Panc1 (cell line): ENCODE results near the gene IGFN1. TPM values are rescaled to one million over a fixed set of nuclear protein-coding genes. Genes with fewer than 3 reads are reported as not detected.

Experiments
- ATAC-seq: fragments of 200-7000 bp; cut with Tn5 transposase; 2 replicates; pipeline ENCODE4 v1.9.1; 2020; ENCODE audit warnings: mild to moderate bottlenecking, moderate library complexity
- BruUV-seq: library from RNA; stranded (reverse); fragments of 400-500 nt; replicated peaks from 2 replicates; lab custom pipeline; 2021; lab: Mats Ljungman, UMichigan
- CTCF ChIA-PET: fragments of 300-600 bp; sonication (Branson Sonifier 250); formaldehyde crosslinking; loops from one replicate; lab custom pipeline; 2022; ENCODE audit warnings: antibody characterized with exemption; lab: Charles Lee
- POLR2A ChIA-PET: fragments of 300-600 bp; sonication (Branson Sonifier 250); formaldehyde crosslinking; loops from one replicate; lab custom pipeline; 2022; ENCODE audit warnings: antibody characterized with exemption; lab: Charles Lee
- DNase-seq: peaks from one replicate; pipeline ENCODE4 v3.0.0-alpha.2; 2010; ENCODE audit warnings: low read depth, low spot score
- H3K27ac ChIP-seq: 2 replicates; pipeline ENCODE4 v1.5.1; 2011; ENCODE audit warnings: mild to moderate bottlenecking, low read length, inconsistent platforms
- H3K27me3 ChIP-seq: fragments of 200-500 bp; sonication (Bioruptor generic); 2 replicates; pipeline ENCODE4 v1.6.0; 2014; ENCODE audit warnings: low read length, inconsistent platforms; ENCODE audit not compliant: control insufficient read depth, insufficient read depth
- H3K36me3 ChIP-seq: fragments of 200-500 bp; sonication (Bioruptor generic); 2 replicates; pipeline ENCODE4 v1.5.1; 2014; ENCODE audit warnings: inconsistent platforms, mild to moderate bottlenecking, low read length, moderate library complexity; ENCODE audit not compliant: control insufficient read depth, insufficient read depth
- H3K4me1 ChIP-seq: 2 replicates; pipeline ENCODE4 v1.5.1; 2011; ENCODE audit warnings: inconsistent platforms, mild to moderate bottlenecking, low read length, moderate library complexity; ENCODE audit not compliant: control insufficient read depth, insufficient read depth
- H3K4me3 ChIP-seq, 2 experiments: 2 replicates each; pipeline ENCODE4 v1.5.1; 2011 to 2012; ENCODE audit warnings: low read depth in 2 of 2, low read length in 2 of 2, mild to moderate bottlenecking in 2 of 2, inconsistent platforms in 1 of 2, moderate library complexity in 1 of 2
- H3K9me3 ChIP-seq: fragments of 200-500 bp; sonication (Bioruptor generic); 2 replicates; pipeline ENCODE4 v1.5.1; 2014; ENCODE audit warnings: low read depth, mild to moderate bottlenecking, inconsistent platforms, low read length, moderate library complexity; ENCODE audit not compliant: control insufficient read depth, insufficient read depth
- POLR2AphosphoS5 ChIP-seq: IDR thresholded peaks from 2 replicates; pipeline ENCODE4 v1.6.1; 2012; ENCODE audit warnings: mild to moderate bottlenecking, low read depth, low read length, moderate library complexity
- SIN3A ChIP-seq: IDR thresholded peaks from 2 replicates; pipeline ENCODE4 v1.6.1; 2012; ENCODE audit warnings: low read depth, mild to moderate bottlenecking, low read length, moderate library complexity, borderline replicate concordance; ENCODE audit not compliant: insufficient read depth
- TCF7L2 ChIP-seq: IDR thresholded peaks from 2 replicates; pipeline ENCODE4 v1.6.1; 2011; ENCODE audit warnings: mild to moderate bottlenecking, low read depth, low read length, inconsistent platforms
- in situ Hi-C: cut with HindIII; loops from 2 replicates; pipeline ENCODE4 v1.10.0; 2016; ENCODE audit warnings: low sequenced_read_pairs, low pct_unique_long_range_greater_than_20kb
- intact Hi-C: fragments of 100-400 bp; cut with micrococcal nuclease; formaldehyde crosslinking; loops from one replicate; pipeline ENCODE4 v1.10.0; 2022; ENCODE audit not compliant: unreplicated experiment
- total RNA-seq: library from RNA; stranded (reverse); gene quantifications from one replicate; pipeline ENCODE4 v1.2.1, GENCODE V29; 2021; ENCODE audit not compliant: unreplicated experiment
- TF ChIP-seq, protein P1 (sequence below): fragments of 450-650 bp; IDR thresholded peaks from 2 replicates; pipeline ENCODE4 v1.5.1; 2017; ENCODE audit warnings: mild to moderate bottlenecking
- TF ChIP-seq, protein P2 (sequence below), 2 experiments: IDR thresholded peaks; 2 replicates each; pipeline ENCODE4 v1.6.1; 2011 to 2012; ENCODE audit warnings: low read depth in 2 of 2, control low read depth in 1 of 2, low read length in 1 of 2, mild to moderate bottlenecking in 1 of 2, moderate library complexity in 1 of 2; ENCODE audit not compliant: insufficient read depth in 1 of 2

Gene IGFN1
- total RNA-seq, 1 experiment from 2014 or later, result not detected

DNA sequence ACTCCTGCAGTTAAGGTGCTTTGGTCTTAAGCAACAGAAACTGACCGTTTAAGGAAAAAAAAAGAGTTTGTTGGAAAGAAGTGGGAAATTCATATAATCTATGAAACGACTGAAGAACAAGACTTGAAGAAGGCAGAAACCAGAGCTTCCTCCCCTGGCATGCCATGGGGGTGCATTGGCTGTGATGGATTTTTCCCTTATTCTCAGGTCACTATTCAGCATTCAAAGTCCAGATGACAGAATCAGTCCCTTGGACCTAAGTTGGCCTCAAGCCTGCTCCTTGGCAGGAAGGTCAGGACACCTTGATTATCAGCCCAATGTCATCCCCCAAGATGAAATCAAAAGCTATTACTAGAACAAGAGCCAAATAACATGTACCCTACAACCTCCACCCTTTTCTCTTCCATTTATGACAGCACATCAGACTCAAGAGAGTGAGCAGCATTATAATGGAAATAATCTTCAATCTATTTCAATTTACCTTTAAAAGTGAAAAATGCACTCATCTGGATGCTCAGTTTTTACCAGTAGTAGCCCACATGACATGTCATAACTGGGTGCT is 20.6 kb upstream of the IGFN1 start:
- in situ Hi-C loops, result no loop called here
- peaks cover 10% of the 10 kb centered on the region for H3K4me1 ChIP-seq
- no peaks in the 10 kb centered on the region for H3K36me3 ChIP-seq
- CTCF ChIA-PET, result interaction anchor here (0.7 kb wide), 1 partner anchor 33 kb away, joined by 3 read pairs; no protein-coding TSS in a partner anchor
- no peaks in the 10 kb centered on the region for H3K9me3 ChIP-seq
- intact Hi-C loops, result no loop called here
- TF ChIP-seq, protein P1, sequence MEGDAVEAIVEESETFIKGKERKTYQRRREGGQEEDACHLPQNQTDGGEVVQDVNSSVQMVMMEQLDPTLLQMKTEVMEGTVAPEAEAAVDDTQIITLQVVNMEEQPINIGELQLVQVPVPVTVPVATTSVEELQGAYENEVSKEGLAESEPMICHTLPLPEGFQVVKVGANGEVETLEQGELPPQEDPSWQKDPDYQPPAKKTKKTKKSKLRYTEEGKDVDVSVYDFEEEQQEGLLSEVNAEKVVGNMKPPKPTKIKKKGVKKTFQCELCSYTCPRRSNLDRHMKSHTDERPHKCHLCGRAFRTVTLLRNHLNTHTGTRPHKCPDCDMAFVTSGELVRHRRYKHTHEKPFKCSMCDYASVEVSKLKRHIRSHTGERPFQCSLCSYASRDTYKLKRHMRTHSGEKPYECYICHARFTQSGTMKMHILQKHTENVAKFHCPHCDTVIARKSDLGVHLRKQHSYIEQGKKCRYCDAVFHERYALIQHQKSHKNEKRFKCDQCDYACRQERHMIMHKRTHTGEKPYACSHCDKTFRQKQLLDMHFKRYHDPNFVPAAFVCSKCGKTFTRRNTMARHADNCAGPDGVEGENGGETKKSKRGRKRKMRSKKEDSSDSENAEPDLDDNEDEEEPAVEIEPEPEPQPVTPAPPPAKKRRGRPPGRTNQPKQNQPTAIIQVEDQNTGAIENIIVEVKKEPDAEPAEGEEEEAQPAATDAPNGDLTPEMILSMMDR, result no peak
- TF ChIP-seq, protein P2, sequence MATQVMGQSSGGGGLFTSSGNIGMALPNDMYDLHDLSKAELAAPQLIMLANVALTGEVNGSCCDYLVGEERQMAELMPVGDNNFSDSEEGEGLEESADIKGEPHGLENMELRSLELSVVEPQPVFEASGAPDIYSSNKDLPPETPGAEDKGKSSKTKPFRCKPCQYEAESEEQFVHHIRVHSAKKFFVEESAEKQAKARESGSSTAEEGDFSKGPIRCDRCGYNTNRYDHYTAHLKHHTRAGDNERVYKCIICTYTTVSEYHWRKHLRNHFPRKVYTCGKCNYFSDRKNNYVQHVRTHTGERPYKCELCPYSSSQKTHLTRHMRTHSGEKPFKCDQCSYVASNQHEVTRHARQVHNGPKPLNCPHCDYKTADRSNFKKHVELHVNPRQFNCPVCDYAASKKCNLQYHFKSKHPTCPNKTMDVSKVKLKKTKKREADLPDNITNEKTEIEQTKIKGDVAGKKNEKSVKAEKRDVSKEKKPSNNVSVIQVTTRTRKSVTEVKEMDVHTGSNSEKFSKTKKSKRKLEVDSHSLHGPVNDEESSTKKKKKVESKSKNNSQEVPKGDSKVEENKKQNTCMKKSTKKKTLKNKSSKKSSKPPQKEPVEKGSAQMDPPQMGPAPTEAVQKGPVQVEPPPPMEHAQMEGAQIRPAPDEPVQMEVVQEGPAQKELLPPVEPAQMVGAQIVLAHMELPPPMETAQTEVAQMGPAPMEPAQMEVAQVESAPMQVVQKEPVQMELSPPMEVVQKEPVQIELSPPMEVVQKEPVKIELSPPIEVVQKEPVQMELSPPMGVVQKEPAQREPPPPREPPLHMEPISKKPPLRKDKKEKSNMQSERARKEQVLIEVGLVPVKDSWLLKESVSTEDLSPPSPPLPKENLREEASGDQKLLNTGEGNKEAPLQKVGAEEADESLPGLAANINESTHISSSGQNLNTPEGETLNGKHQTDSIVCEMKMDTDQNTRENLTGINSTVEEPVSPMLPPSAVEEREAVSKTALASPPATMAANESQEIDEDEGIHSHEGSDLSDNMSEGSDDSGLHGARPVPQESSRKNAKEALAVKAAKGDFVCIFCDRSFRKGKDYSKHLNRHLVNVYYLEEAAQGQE (IDR thresholded peaks at IDR 0.05; ENCODE audit: insufficient read depth in 1 of 2, low read depth in 2 of 2, low read length in 1 of 2), result no peak
- no peak for TF ChIP-seq POLR2AphosphoS5
- TF ChIP-seq SIN3A, result no peak
- TF ChIP-seq TCF7L2, result no peak
- H3K4me3 ChIP-seq, result peak overlapping the region; percentile 69 to 70
- BruUV-seq, result no TSS peak
- POLR2A ChIA-PET, result no interaction called here
- ATAC-seq (no peak), DNase-seq (no peak)
- H3K27me3 ChIP-seq, result no peaks in the 10 kb centered on the region
- peak overlapping the region; percentile 79; the same call in 1 of the 2 replicates for H3K27ac ChIP-seq

DNA sequence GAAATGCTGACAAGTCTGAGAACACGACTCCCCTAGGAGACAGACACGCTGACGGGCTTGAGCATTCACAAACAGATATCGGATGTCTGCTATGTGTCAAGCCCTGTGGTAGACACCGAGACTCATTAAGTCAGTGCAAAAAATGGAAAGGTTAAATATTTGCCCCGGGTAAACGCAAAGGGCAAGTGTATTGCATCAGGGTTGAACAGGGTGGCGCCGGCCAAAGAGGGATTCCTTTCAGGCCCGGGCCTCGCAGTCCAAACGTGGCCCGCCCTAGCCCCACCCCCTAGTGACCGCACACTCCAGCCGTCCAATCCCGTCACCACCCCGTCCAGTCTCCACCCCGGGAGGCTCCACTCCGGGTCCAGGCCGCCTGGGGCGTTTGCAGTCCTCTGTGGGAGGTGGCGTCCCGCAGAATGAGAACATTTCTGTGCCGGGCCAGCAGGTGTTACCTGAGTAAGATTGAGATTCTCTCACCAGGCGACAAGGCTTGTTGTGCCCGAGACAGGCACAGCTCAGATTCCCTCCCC is 20.0 kb upstream of the IGFN1 start:
- ChIA-PET POLR2A (no interaction called here), CTCF (interaction anchor here (0.6 kb wide), 2 partner anchors 20 to 53 kb away, joined by 3 to 6 read pairs; no protein-coding TSS in a partner anchor)
- H3K9me3 ChIP-seq, result no peaks in the 10 kb centered on the region
- in situ Hi-C loops (no loop called here), intact Hi-C loops (no loop called here)
- H3K27ac ChIP-seq, result peak overlapping the region; percentile 79
- TF ChIP-seq, protein P1, result no peak
- TF ChIP-seq TCF7L2, result no peak
- TF ChIP-seq POLR2AphosphoS5, result peak; percentile 61; the same call in 1 of the 2 replicates
- DNase-seq (peak; percentile 73), ATAC-seq (peak; percentile 100)
- H3K4me3 ChIP-seq, result peak overlapping the region; percentile 69 to 70
- no peaks in the 10 kb centered on the region for H3K27me3 ChIP-seq
- BruUV-seq, result no TSS peak
- no peaks in the 10 kb centered on the region for H3K36me3 ChIP-seq
- peaks cover 10% of the 10 kb centered on the region for H3K4me1 ChIP-seq
